Thoracic aorta (tissue), 2 donors: Measurements from ENCODE around the gene KRTAP6-3. TPM values are rescaled to one million over a fixed set of nuclear protein-coding genes. Genes with fewer than 3 reads are reported as not detected.

Experiments
- ATAC-seq: fragments of 150-250 bp; one replicate; pipeline ENCODE4 v1.8.0; 2017; ENCODE audit warnings: low read depth; ENCODE audit not compliant: insufficient number of reproducible peaks, low FRiP score
- DNase-seq: peaks from one replicate; pipeline ENCODE4 v3.0.0-alpha.2; 2020; ENCODE audit warnings: low spot score
- H3K27ac ChIP-seq, 2 donors: fragments of 200-600 bp; sonication (generic); 1 replicate in 1 of 2; 2 replicates in 1 of 2; pipeline ENCODE4 v1.5.1; 2016; ENCODE audit warnings: mild to moderate bottlenecking in 2 of 2, moderate library complexity in 2 of 2
- H3K27me3 ChIP-seq: fragments of 200-600 bp; sonication (generic); replicated peaks from 2 replicates; pipeline ENCODE4 v1.6.0; 2016; ENCODE audit warnings: mild to moderate bottlenecking; ENCODE audit not compliant: insufficient read depth
- H3K36me3 ChIP-seq: fragments of 200-600 bp; sonication (generic); one replicate; pipeline ENCODE4 v1.5.1; 2016
- H3K4me1 ChIP-seq, 2 donors: fragments of 200-600 bp; sonication (generic); 1 replicate in 1 of 2; 2 replicates in 1 of 2; pipeline versions ENCODE4 v1.5.1 to v1.6.0; 2016; ENCODE audit warnings: low read depth in 2 of 2, mild to moderate bottlenecking in 1 of 2; ENCODE audit not compliant: control insufficient read depth in 1 of 2
- H3K4me3 ChIP-seq: fragments of 200-600 bp; sonication (generic); 2 replicates; pipeline ENCODE4 v1.5.1; 2016; ENCODE audit warnings: mild to moderate bottlenecking
- H3K9me3 ChIP-seq: fragments of 200-600 bp; sonication (generic); 2 replicates; pipeline ENCODE4 v1.5.1; 2016
- total RNA-seq, 2 donors: library from RNA; depleted of rRNA; stranded (reverse); fragments of >200 nt; gene quantifications; one replicate each; pipeline versions ENCODE4 v1.1.0 to v1.2.3, GENCODE V29; 2016
- TF ChIP-seq, protein P1 (sequence below): fragments of 200-600 bp; sonication (generic); IDR thresholded peaks from one replicate; pipeline ENCODE4 v1.5.1; 2019; ENCODE audit warnings: antibody characterized with exemption

Gene KRTAP6-3
- total RNA-seq, 2 donors from 2014 or later, result not detected

- Histone ChIP-seq H3K9me3 (no peaks in the 10 kb centered on the region), H3K36me3 (no peaks in the 10 kb centered on the region), H3K27me3 (no peaks in the 10 kb centered on the region), H3K4me1 (no peaks in the 10 kb centered on the region), H3K27ac (no peak overlapping the region), H3K4me3 (no peak overlapping the region)
- no peak for DNase-seq
- no peak for ATAC-seq
- TF ChIP-seq, protein P1, sequence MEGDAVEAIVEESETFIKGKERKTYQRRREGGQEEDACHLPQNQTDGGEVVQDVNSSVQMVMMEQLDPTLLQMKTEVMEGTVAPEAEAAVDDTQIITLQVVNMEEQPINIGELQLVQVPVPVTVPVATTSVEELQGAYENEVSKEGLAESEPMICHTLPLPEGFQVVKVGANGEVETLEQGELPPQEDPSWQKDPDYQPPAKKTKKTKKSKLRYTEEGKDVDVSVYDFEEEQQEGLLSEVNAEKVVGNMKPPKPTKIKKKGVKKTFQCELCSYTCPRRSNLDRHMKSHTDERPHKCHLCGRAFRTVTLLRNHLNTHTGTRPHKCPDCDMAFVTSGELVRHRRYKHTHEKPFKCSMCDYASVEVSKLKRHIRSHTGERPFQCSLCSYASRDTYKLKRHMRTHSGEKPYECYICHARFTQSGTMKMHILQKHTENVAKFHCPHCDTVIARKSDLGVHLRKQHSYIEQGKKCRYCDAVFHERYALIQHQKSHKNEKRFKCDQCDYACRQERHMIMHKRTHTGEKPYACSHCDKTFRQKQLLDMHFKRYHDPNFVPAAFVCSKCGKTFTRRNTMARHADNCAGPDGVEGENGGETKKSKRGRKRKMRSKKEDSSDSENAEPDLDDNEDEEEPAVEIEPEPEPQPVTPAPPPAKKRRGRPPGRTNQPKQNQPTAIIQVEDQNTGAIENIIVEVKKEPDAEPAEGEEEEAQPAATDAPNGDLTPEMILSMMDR, result no peak
Observed at GRCh38 chr21:30605968-30606367, 13.7 kb downstream of the KRTAP6-3 start.

DNA sequence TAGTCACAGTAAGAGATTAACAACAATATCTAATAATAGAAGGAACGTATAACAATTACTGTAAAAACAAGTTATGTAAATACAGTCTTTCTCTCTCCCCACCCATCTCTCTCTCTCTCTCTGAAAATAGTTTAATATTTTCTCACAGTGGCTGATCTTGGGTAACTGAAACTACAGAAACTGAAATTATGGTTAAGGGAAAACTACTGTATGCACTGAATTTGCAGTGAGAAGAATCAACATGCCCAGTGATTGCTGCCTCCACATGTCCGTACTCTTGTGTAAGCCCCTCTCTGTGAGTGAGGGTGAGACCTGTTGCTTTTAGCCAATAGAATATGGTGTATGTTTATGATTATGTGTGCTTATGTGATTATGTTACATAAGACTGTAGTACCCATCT, 19.9 kb downstream of the KRTAP6-3 start:
- ATAC-seq (no peak), DNase-seq (no peak)
- Histone ChIP-seq H3K4me1 (no peaks in the 10 kb centered on the region), H3K9me3 (no peaks in the 10 kb centered on the region), H3K36me3 (no peaks in the 10 kb centered on the region), H3K4me3 (no peak overlapping the region), H3K27ac (no peak overlapping the region), H3K27me3 (no peaks in the 10 kb centered on the region)
- TF ChIP-seq, protein P1, result no peak

DNA sequence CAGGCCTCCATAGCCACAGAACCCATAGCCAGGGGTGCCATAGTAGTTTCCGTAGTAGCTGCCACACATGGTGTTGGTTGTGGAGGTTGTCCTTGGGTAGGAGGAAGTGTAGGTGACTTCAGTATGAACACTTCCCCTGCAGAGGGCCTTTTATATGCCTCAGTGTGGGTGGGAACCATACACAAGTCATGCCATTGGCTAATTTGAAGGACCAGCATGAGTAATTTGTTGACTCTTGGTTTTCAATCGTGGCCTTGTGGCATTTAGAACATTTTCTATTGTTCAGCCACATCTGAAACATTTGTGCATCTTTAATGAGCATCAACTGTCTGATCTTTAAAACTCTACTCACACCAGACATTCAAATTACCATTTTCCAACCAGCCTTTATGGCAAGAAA, 21.6 kb downstream of the KRTAP6-3 start, which contains the start of gene KRTAP6-1:
TSS of gene KRTAP6-1 (minus strand) at position 95 of the 400 bp plus-strand sequence. CDS start at position 69, 26 bp downstream.
- Histone ChIP-seq H3K27me3 (no peaks in the 10 kb centered on the region), H3K4me3 (no peak within 1 kb of the TSS), H3K36me3 (no peaks in the 10 kb centered on the region), H3K9me3 (no peaks in the 10 kb centered on the region), H3K27ac (no peak within 1 kb of the TSS), H3K4me1 (no peaks in the 10 kb centered on the region)
- ATAC-seq, result no peak
- DNase-seq, result no peak
- TF ChIP-seq, protein P1, result no peak

- TF ChIP-seq, protein P1, result no peak
- ATAC-seq (no peak), DNase-seq (no peak)
- Histone ChIP-seq H3K4me1 (no peaks in the 10 kb centered on the region), H3K27me3 (no peaks in the 10 kb centered on the region), H3K36me3 (no peaks in the 10 kb centered on the region), H3K27ac (no peak overlapping the region), H3K9me3 (no peaks in the 10 kb centered on the region), H3K4me3 (no peak overlapping the region)
Observed at GRCh38 chr21:30615199-30615598, 23.0 kb downstream of the KRTAP6-3 start.

GRCh38 chr21:30616125-30616524, 23.9 kb downstream of the KRTAP6-3 start, which contains the start of gene KRTAP20-1:
KRTAP20-1 (plus strand) TSS chr21:30616425; CDS start chr21:30616455, 30 bp downstream.
- H3K27me3 ChIP-seq, result no peaks in the 10 kb centered on the region
- no peaks in the 10 kb centered on the region for H3K9me3 ChIP-seq
- H3K4me3 ChIP-seq, result no peak within 1 kb of the TSS
- no peaks in the 10 kb centered on the region for H3K36me3 ChIP-seq
- no peak within 1 kb of the TSS for H3K27ac ChIP-seq
- H3K4me1 ChIP-seq, result no peaks in the 10 kb centered on the region
- no peak for ATAC-seq
- DNase-seq, result no peak
- TF ChIP-seq, protein P1, result no peak
